HepG2 (cell line): Measurements from ENCODE around the gene PKM. TPM values are rescaled to one million over a fixed set of nuclear protein-coding genes. Genes with fewer than 3 reads are reported as not detected.
A peak's percentile ranks its signal among the peaks of the same experiment; 100 is the strongest.

Source experiments
- AGO2 ChIP-seq: fragments of 200-400 bp; formaldehyde crosslinking; optimal IDR thresholded peaks from 2 replicates; pipeline ENCODE3; 2017; ENCODE audit warnings: mild to moderate bottlenecking, low read depth, low read length, moderate library complexity
- ARNT2 ChIP-seq: sonication (generic); formaldehyde crosslinking; IDR thresholded peaks from 2 replicates; pipeline ENCODE4 v1.8.0; 2022; ENCODE audit warnings: mild to moderate bottlenecking, low read depth, missing genetic modification reagents, moderate library complexity
- NFKB2 ChIP-seq: sonication (generic); formaldehyde crosslinking; IDR thresholded peaks from 2 replicates; pipeline ENCODE4 v1.4.0; 2020; ENCODE audit warnings: missing genetic modification reagents, borderline replicate concordance
- PAF1 ChIP-seq: IDR thresholded peaks from 2 replicates; pipeline ENCODE4 v1.6.1; 2016; ENCODE audit warnings: missing genetic modification reagents, missing compliant biosample characterization
- POGK ChIP-seq: sonication (generic); formaldehyde crosslinking; conservative IDR thresholded peaks from 2 replicates; pipeline ENCODE4 v1.8.0; 2022; ENCODE audit warnings: mild to moderate bottlenecking, moderate library complexity, missing genetic modification reagents
- PTBP1 ChIP-seq: fragments of 200-400 bp; formaldehyde crosslinking; IDR thresholded peaks from 2 replicates; pipeline ENCODE4 v1.6.1; 2018; ENCODE audit warnings: low read length, low read depth; ENCODE audit not compliant: poor library complexity, severe bottlenecking
- SNAPC2 ChIP-seq: sonication (generic); formaldehyde crosslinking; IDR thresholded peaks from 2 replicates; pipeline ENCODE4 v1.8.1; 2022; ENCODE audit warnings: mild to moderate bottlenecking, missing genetic modification reagents
- TBX2 ChIP-seq: sonication (generic); formaldehyde crosslinking; IDR thresholded peaks from 2 replicates; pipeline ENCODE4 v1.5.0; 2020; ENCODE audit warnings: missing genetic modification reagents, mild to moderate bottlenecking, borderline replicate concordance
- ZBTB21 ChIP-seq: sonication (generic); formaldehyde crosslinking; IDR thresholded peaks from 2 replicates; pipeline ENCODE4 v1.4.0; 2020; ENCODE audit warnings: missing genetic modification reagents
- ZNF382 ChIP-seq: sonication (generic); formaldehyde crosslinking; IDR thresholded peaks from 2 replicates; pipeline ENCODE4 v1.5.0; 2020; ENCODE audit warnings: missing genetic modification reagents, mild to moderate bottlenecking, borderline replicate concordance
- ZNF513 ChIP-seq: sonication (generic); formaldehyde crosslinking; conservative IDR thresholded peaks from 2 replicates; pipeline ENCODE4 v1.5.0; 2020; ENCODE audit warnings: missing genetic modification reagents
- ZNF580 ChIP-seq: IDR thresholded peaks from 2 replicates; pipeline ENCODE4 v1.6.1; 2016; ENCODE audit warnings: low read depth, borderline replicate concordance
- polyA plus RNA-seq, 8 experiments: library from polyadenylated mRNA; depleted of rRNA in 3 of 8; stranded (reverse) in 7 of 8; unstranded in 1 of 8; fragments of >200 nt; fragmentation: Illumina TruSeq in 4 of 8; extraction: Trizol in 4 of 8; gene quantifications; 2 replicates each; pipeline versions ENCODE4 v1.2.1 to v1.2.3, GENCODE V29; 2011 to 2016; ENCODE audit warnings: low read depth in 4 of 8, missing spikeins in 1 of 8, mixed read lengths in 1 of 8; ENCODE audit not compliant: insufficient read depth in 1 of 8
- total RNA-seq, 5 experiments: library from RNA; depleted of rRNA; stranded (reverse); fragments of >200 nt; fragmentation: Illumina TruSeq; extraction: Trizol; gene quantifications; 2 replicates each; pipeline ENCODE4 v1.2.3, GENCODE V29; 2016; ENCODE audit warnings: low read depth in 1 of 5
- TF ChIP-seq, protein P1 (sequence below): sonication (generic); formaldehyde crosslinking; IDR thresholded peaks from 2 replicates; pipeline ENCODE4 v1.8.0; 2022; ENCODE audit warnings: missing genetic modification reagents, low read depth, mild to moderate bottlenecking, borderline replicate concordance
- TF ChIP-seq, protein P2 (sequence below): sonication (generic); formaldehyde crosslinking; IDR thresholded peaks from 2 replicates; pipeline ENCODE4 v1.8.1; 2022; ENCODE audit warnings: low read depth, mild to moderate bottlenecking, missing genetic modification reagents
- TF ChIP-seq, protein P3 (sequence below): sonication (generic); formaldehyde crosslinking; IDR thresholded peaks from 2 replicates; pipeline ENCODE4 v1.4.0; 2020; ENCODE audit warnings: missing genetic modification reagents, borderline replicate concordance

PKM gene
- total and polyA plus RNA-seq, 2 of the 13 experiments (the other 11 are each of a cell fraction or from before 2014, with no cell fraction given), result 488 to 780 TPM

- TF ChIP-seq NFKB2 (CRISPR knock-in tag) (peak; percentile 10; the same call in 1 of the 2 replicates), POGK (0 out of 2 replicates have a peak, but pooled peaks have one; percentile 17), ZNF580 (CRISPR knock-in tag) (peak; percentile 4; the same call in 1 of the 2 replicates), PTBP1 (no peak), SNAPC2 (CRISPR knock-in tag) (no peak), ZNF382 (CRISPR knock-in tag) (no peak), ZNF513 (CRISPR knock-in tag) (no peak), ARNT2 (CRISPR knock-in tag) (peak; percentile 62), AGO2 (peak; percentile 70), ZBTB21 (CRISPR knock-in tag) (no peak), TBX2 (no peak; the same call in 1 of the 2 replicates), PAF1 (CRISPR knock-in tag) (no peak)
- TF ChIP-seq, protein P1, sequence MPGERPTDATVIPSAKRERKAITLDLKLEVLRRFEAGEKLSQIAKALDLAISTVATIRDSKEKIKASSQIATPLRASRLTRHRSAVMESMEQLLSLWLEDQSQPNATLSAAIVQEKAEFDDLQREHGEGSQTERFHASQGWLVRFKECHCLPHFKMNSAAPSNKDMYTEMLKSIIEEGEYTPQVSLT (CRISPR knock-in tag), result no peak
- TF ChIP-seq, protein P2, sequence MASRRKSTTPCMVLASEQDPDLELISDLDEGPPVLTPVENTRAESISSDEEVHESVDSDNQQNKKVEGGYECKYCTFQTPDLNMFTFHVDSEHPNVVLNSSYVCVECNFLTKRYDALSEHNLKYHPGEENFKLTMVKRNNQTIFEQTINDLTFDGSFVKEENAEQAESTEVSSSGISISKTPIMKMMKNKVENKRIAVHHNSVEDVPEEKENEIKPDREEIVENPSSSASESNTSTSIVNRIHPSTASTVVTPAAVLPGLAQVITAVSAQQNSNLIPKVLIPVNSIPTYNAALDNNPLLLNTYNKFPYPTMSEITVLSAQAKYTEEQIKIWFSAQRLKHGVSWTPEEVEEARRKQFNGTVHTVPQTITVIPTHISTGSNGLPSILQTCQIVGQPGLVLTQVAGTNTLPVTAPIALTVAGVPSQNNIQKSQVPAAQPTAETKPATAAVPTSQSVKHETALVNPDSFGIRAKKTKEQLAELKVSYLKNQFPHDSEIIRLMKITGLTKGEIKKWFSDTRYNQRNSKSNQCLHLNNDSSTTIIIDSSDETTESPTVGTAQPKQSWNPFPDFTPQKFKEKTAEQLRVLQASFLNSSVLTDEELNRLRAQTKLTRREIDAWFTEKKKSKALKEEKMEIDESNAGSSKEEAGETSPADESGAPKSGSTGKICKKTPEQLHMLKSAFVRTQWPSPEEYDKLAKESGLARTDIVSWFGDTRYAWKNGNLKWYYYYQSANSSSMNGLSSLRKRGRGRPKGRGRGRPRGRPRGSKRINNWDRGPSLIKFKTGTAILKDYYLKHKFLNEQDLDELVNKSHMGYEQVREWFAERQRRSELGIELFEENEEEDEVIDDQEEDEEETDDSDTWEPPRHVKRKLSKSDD (CRISPR knock-in tag), result no peak
- TF ChIP-seq, protein P3, sequence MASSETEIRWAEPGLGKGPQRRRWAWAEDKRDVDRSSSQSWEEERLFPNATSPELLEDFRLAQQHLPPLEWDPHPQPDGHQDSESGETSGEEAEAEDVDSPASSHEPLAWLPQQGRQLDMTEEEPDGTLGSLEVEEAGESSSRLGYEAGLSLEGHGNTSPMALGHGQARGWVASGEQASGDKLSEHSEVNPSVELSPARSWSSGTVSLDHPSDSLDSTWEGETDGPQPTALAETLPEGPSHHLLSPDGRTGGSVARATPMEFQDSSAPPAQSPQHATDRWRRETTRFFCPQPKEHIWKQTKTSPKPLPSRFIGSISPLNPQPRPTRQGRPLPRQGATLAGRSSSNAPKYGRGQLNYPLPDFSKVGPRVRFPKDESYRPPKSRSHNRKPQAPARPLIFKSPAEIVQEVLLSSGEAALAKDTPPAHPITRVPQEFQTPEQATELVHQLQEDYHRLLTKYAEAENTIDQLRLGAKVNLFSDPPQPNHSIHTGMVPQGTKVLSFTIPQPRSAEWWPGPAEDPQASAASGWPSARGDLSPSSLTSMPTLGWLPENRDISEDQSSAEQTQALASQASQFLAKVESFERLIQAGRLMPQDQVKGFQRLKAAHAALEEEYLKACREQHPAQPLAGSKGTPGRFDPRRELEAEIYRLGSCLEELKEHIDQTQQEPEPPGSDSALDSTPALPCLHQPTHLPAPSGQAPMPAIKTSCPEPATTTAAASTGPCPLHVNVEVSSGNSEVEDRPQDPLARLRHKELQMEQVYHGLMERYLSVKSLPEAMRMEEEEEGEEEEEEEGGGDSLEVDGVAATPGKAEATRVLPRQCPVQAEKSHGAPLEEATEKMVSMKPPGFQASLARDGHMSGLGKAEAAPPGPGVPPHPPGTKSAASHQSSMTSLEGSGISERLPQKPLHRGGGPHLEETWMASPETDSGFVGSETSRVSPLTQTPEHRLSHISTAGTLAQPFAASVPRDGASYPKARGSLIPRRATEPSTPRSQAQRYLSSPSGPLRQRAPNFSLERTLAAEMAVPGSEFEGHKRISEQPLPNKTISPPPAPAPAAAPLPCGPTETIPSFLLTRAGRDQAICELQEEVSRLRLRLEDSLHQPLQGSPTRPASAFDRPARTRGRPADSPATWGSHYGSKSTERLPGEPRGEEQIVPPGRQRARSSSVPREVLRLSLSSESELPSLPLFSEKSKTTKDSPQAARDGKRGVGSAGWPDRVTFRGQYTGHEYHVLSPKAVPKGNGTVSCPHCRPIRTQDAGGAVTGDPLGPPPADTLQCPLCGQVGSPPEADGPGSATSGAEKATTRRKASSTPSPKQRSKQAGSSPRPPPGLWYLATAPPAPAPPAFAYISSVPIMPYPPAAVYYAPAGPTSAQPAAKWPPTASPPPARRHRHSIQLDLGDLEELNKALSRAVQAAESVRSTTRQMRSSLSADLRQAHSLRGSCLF, result no peak
Measured at GRCh38 chr15:72230197-72231065, 559 bp downstream of the PKM start (continued).
